ENCODE measurements around the gene PRRC2A.

GRCh38 chr6:31666337-31666965 is 45.9 kb downstream of the PRRC2A start:
- TF ChIP-seq CTCF (tag by site-specific recombination; IDR thresholded peaks at IDR 0.05) (no peak), ATF2 (tag by site-specific recombination; IDR thresholded peaks at IDR 0.05; ENCODE audit: low read depth) (no peak), ZNF692 (tag by site-specific recombination; IDR thresholded peaks at IDR 0.05) (no peak), ZNF768 (tag by site-specific recombination; IDR thresholded peaks at IDR 0.05) (no peak), ZNF704 (tag by site-specific recombination; IDR thresholded peaks at IDR 0.05) (no peak), ZNF623 (tag by site-specific recombination; IDR thresholded peaks at IDR 0.05) (no peak), ZNF133 (tag by site-specific recombination; IDR thresholded peaks at IDR 0.05) (no peak), ZBTB7A (tag by site-specific recombination; IDR thresholded peaks at IDR 0.05; ENCODE audit: low read depth) (no peak), ZNF140 (tag by site-specific recombination; IDR thresholded peaks at IDR 0.05) (no peak), ZNF510 (tag by site-specific recombination; IDR thresholded peaks at IDR 0.05; ENCODE audit: insufficient replicate concordance) (no peak), ZNF398 (tag by site-specific recombination; IDR thresholded peaks at IDR 0.05) (no peak), SP2 (tag by site-specific recombination; IDR thresholded peaks at IDR 0.05) (no peak), ZIC2 (tag by site-specific recombination; IDR thresholded peaks at IDR 0.05) (no peak), YY2 (tag by site-specific recombination; IDR thresholded peaks at IDR 0.05) (no peak)
